Activated CD4-positive, alpha-beta T cell treated with anti-CD3 and anti-CD28 coated beads, Interleukin-10, Interleukin-2, amounts not matched to agents 100 ng/mL and 50 ng/mL, durations not matched to agents 16 hours and 8 hours (primary cell): ENCODE data around the gene TSPAN18.

Experiments used
- DNase-seq: peaks from one replicate; pipeline ENCODE4 v3.0.0-alpha.2; 2020

TSPAN18 gene

GRCh38 chr11:44950031-44950624 is 223.4 kb downstream of the TSPAN18 start:
- DNase-seq, result no peak

- peak; percentile 61 for DNase-seq
Measured at GRCh38 chr11:44950625-44951476, 224.1 kb downstream of the TSPAN18 start, which contains the start of gene TP53I11. Gene TP53I11 (minus strand): TSS chr11:44950883. CDS start chr11:44938335, 12,548 bp downstream.

GRCh38 chr11:44952082-44952481 is 225.3 kb downstream of the TSPAN18 start:
- DNase-seq, result no peak

GRCh38 chr11:44952500-44953260 is 225.9 kb downstream of the TSPAN18 start:
- no peak for DNase-seq

GRCh38 chr11:44954051-44954906 is 227.5 kb downstream of the TSPAN18 start:
- DNase-seq, result no peak

GRCh38 chr11:44955015-44955738 is 228.4 kb downstream of the TSPAN18 start:
- DNase-seq, result peak; percentile 31

GRCh38 chr11:44957040-44957515 is 230.3 kb downstream of the TSPAN18 start:
- DNase-seq, result no peak

- DNase-seq, result no peak
Measured at GRCh38 chr11:44957776-44958564, 231.2 kb downstream of the TSPAN18 start.

- DNase-seq, result no peak
Measured at GRCh38 chr11:44959064-44959463, 232.3 kb downstream of the TSPAN18 start.

GRCh38 chr11:44960200-44960845 is 233.6 kb downstream of the TSPAN18 start:
- DNase-seq, result no peak

- DNase-seq, result no peak
Measured at GRCh38 chr11:44962464-44962863, 235.7 kb downstream of the TSPAN18 start.

- DNase-seq, result no peak
Measured at GRCh38 chr11:44963136-44963535, 236.4 kb downstream of the TSPAN18 start.

GRCh38 chr11:44963948-44964347 is 237.2 kb downstream of the TSPAN18 start:
- DNase-seq, result no peak

- DNase-seq, result no peak
Measured at GRCh38 chr11:44964526-44965209, 237.9 kb downstream of the TSPAN18 start.

- DNase-seq, result no peak
Measured at GRCh38 chr11:44966694-44967093, 239.9 kb downstream of the TSPAN18 start.

- no peak for DNase-seq
Measured at GRCh38 chr11:44967930-44968496, 241.3 kb downstream of the TSPAN18 start.

GRCh38 chr11:44968510-44968909 is 241.7 kb downstream of the TSPAN18 start:
- DNase-seq, result no peak

- no peak for DNase-seq
Measured at GRCh38 chr11:44969651-44970252, 243.0 kb downstream of the TSPAN18 start.

GRCh38 chr11:44970293-44970692 is 243.5 kb downstream of the TSPAN18 start:
- DNase-seq, result no peak
